NCI-H226 (cell line): ENCODE results near the gene CDC42EP2.

ENCODE experiments used
- DNase-seq: peaks from one replicate; pipeline ENCODE4 v3.0.0-alpha.2; 2015

CDC42EP2 gene

DNA sequence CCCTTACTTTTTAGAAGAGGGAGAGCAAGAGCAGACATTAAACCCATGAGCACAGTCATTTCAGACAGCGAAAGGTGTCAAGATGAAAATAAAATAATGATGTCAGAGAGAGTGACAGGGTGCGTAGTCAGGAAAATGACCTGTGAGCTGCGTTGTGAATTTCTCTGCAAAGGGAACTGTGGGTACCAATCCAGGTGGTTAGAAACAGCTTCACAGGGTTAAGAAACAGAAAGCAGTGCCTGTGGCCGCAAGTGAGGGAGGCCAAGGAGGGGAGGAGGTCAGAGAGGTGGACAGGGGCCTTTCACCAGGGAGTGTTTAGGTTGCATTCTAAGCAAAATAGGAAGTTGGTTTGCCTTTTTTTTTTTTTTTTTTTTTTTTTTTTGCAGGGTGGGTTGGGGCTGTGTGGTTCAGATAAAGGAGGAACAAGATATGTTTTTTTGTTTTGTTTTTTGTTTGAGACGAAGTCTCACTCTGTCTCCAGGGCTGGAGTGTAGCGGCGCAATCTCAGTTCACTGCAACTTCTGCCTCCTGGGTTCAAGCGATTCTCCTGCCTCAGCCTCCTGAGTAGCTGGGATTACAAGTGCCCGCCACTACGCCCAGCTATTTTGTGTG is 47.8 kb downstream of the CDC42EP2 start:
- no peak for DNase-seq

DNA sequence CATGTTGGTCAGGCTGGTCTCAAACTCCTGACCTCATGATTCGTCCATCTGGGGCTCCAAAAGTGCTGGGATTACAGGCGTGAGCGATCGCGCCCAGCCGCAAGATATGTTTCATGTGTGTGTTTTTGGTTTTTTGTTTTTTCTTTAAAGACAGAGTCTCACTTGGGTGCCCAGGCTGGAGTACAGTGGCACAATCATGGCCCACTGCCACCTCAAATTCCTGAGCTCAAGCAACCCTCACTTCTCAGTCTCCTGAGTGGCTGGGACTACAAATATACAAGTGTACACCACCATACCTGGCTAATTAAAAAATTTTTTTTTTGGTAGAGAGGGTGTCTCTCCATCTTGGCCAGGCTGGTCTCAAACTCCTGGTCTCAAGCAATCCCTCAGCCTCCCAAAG is 48.3 kb downstream of the CDC42EP2 start:
- no peak for DNase-seq

DNA sequence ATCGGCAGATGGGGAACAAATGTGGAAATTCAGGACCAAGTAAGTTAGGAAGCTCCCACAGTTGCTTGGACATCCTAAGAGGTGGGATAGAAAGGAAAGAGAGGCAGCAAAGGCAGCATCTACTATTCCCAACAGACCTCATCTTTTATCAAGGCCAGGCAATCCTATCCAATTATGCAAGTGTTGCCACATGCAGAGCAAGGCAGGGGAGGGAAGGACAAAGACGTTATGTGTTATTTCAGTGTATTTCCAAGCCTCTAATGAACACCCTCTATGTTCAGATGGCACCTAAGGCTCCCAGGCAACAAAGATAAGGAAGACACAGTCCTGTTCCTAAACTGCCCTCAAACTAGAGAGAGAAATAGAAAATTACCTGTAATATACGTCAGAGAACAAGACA is 49.1 kb downstream of the CDC42EP2 start:
- no peak for DNase-seq

DNA sequence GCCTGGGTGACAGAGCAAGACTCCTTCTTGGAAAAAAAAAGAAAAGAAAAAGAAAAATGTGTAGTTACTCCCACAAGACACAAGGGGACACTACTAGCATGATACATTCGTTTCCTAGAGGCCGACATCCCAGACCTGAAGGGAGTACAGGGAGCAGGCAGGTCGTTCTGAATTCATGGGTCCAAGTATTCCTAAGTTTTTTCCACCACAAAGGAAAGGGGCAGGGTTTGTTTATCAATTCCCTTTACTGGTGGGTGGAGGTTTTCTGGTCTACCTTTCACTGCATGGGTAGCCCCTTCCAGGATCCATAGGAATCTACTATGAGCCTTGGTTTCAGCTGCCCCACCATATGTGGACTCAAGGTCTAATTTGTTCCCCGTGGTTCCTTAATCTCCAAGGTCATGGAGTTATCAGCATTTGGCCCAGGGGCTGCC is 51.7 kb downstream of the CDC42EP2 start:
- peak; percentile 46 for DNase-seq

DNA sequence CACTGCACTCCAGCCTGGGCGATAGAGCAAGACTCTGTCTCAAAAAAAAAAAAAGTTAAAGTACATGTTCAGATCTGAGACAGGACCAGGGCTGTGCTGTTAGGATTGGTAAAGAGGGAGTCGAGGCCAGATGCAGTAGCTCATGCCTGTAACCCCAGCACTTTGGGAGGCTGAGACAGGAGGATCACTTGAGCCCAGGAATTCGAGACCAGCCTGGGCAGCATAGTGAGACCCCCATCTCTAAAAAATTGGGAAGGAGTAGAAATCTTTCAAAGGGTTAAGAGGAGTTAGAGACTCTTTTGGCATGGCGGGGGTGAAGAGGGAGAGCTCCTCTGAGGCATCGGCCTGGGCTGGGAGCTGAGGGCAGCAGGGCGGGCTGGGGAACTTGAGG is 56.0 kb downstream of the CDC42EP2 start:
- no peak for DNase-seq
